Measurements from ENCODE around the gene TMC7. TPM values are rescaled to one million over a fixed set of nuclear protein-coding genes. Genes with fewer than 3 reads are reported as not detected.
"Not testable (repeated sequence)": the region's sequence is repeated elsewhere in the genome, so short reads cannot be mapped to it uniquely, and the experiment has no call there.

Gene TMC7
- total and polyA plus RNA-seq, 2 donors: 0.14 to 0.41 TPM

DNA sequence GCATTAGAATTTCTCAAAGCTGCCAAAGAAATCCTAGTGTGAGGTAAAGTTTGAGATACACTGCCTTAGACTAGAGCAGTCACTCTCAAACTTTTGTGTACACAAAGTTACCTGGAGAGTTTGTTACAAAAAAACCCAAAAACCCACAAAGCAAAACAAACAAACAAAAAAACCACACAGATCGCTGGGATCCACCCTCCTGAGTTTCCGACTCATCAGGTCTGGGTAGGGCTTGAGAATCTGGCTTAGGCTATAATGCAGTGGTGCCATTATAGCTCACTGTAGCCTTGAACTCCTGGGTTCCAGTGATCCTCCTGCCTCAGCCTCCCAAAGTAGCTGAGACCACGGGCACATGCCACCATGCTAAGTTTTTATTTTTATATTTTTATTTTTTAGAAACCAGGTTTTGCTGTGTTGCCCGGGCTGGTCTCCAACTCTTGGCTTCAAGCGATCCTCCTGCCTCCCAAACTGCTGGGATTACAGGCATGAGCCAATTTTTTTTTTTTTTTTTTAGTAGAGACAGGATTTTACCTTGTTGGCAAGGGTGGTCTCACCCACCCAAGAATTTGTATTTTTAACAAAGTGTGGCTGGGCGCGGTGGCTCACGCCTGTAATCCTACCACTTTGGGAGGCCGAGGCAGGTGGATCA is 35.2 kb upstream of the TMC7 start:
- 96% methylated on average over 9 of the region's 9 CpGs for WGBS
- H3K9me3 ChIP-seq (ENCODE audit: control insufficient read depth in 2 of 2, insufficient read depth in 1 of 2, low read length in 1 of 2): no peaks in the 10 kb centered on the region
- H3K36me3 ChIP-seq (ENCODE audit: control insufficient read depth in 2 of 2, insufficient read depth in 2 of 2, low read length in 1 of 2): no peaks in the 10 kb centered on the region
- DNase-seq (ENCODE audit: low read depth in 6 of 9, low spot score in 9 of 9): no peak
- no peak overlapping the region for H3K27ac ChIP-seq (ENCODE audit: low read depth in 1 of 2, low read length in 1 of 2)
- H3K4me1 ChIP-seq (ENCODE audit: control insufficient read depth in 2 of 2, insufficient read depth in 2 of 2, low read length in 2 of 2): peaks cover 10 to 15% of the 10 kb centered on the region in 2 donors
- no peaks in the 10 kb centered on the region for H3K27me3 ChIP-seq (ENCODE audit: control insufficient read depth in 2 of 2, insufficient read depth in 1 of 2, low read length in 1 of 2)
- no peak overlapping the region for H3K4me3 ChIP-seq (ENCODE audit: low read length in 2 of 2)

DNA sequence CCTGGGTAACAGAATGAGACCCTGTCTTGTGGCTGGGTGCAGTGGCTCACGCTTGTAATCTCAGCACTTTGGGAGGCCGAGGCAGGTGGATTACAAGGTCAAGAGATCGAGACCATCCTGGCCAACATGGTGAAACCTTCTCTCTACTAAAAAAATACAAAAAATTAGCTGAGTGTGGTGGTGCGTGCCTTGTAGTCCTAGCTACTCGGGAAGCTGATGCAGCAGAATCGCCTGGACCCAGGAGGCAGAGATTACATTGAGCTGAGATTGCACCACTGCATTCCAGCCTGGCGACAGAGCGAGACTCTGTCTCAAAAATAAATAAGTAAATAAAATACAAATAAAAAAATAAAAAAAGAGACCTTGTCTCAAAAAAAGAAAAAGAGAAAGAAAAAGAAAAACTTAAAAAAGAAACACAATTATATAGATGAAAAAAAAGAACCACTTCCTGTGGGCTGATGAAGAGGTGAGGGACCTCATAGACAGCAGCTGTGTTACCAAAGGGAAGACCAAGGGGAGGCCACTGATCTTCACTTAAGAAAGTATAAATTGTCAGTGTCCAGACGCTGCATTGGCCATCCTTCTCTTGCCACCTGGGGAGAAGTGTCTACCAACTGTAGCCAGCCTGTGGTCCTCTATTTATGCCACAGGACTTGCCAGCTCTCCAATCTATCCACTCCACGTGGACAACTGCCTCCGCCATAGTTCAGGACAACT is 33.1 kb upstream of the TMC7 start:
- 94% methylated on average over 11 of the region's 11 CpGs for WGBS
- Histone ChIP-seq H3K27ac (ENCODE audit: low read depth in 1 of 2, low read length in 1 of 2) (no peak overlapping the region), H3K27me3 (ENCODE audit: control insufficient read depth in 2 of 2, insufficient read depth in 1 of 2, low read length in 1 of 2) (no peaks in the 10 kb centered on the region), H3K36me3 (ENCODE audit: control insufficient read depth in 2 of 2, insufficient read depth in 2 of 2, low read length in 1 of 2) (no peaks in the 10 kb centered on the region), H3K9me3 (ENCODE audit: control insufficient read depth in 2 of 2, insufficient read depth in 1 of 2, low read length in 1 of 2) (no peaks in the 10 kb centered on the region), H3K4me3 (ENCODE audit: low read length in 2 of 2) (no peak overlapping the region), H3K4me1 (ENCODE audit: control insufficient read depth in 2 of 2, insufficient read depth in 2 of 2, low read length in 2 of 2) (peaks cover 13 to 15% of the 10 kb centered on the region in 2 donors)
- peak in 1 of 9 donors; percentile 43 for DNase-seq (ENCODE audit: low read depth in 6 of 9, low spot score in 9 of 9)

DNA sequence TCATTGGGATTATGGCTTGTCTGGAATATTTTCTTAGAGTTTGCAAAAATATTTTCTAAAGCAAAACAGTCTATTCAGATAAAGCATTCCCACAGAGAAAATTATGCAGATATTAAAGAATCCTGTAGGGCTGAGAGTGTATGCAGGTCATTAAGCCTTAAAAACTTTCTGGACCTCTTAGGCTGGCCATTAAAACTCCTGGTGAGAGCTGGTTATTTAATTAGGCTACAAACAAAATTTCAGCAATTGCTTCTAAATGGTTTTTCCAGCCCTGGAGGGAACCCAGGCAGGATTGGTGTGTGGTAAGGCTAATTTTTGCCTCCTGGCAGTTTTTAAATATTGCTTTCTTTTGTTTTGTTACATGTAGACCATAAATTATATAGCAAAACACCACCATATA is 30.2 kb upstream of the TMC7 start:
- H3K27me3 ChIP-seq (ENCODE audit: control insufficient read depth in 2 of 2, insufficient read depth in 1 of 2, low read length in 1 of 2): no peaks in the 10 kb centered on the region
- H3K4me3 ChIP-seq (ENCODE audit: low read length in 2 of 2): no peak overlapping the region
- H3K9me3 ChIP-seq (ENCODE audit: control insufficient read depth in 2 of 2, insufficient read depth in 1 of 2, low read length in 1 of 2): no peaks in the 10 kb centered on the region
- H3K36me3 ChIP-seq (ENCODE audit: control insufficient read depth in 2 of 2, insufficient read depth in 2 of 2, low read length in 1 of 2): no peaks in the 10 kb centered on the region
- peaks cover 16 to 17% of the 10 kb centered on the region in 2 donors for H3K4me1 ChIP-seq (ENCODE audit: control insufficient read depth in 2 of 2, insufficient read depth in 2 of 2, low read length in 2 of 2)
- DNase-seq (ENCODE audit: low read depth in 6 of 9, low spot score in 9 of 9): no peak
- H3K27ac ChIP-seq (ENCODE audit: low read depth in 1 of 2, low read length in 1 of 2): no peak overlapping the region

DNA sequence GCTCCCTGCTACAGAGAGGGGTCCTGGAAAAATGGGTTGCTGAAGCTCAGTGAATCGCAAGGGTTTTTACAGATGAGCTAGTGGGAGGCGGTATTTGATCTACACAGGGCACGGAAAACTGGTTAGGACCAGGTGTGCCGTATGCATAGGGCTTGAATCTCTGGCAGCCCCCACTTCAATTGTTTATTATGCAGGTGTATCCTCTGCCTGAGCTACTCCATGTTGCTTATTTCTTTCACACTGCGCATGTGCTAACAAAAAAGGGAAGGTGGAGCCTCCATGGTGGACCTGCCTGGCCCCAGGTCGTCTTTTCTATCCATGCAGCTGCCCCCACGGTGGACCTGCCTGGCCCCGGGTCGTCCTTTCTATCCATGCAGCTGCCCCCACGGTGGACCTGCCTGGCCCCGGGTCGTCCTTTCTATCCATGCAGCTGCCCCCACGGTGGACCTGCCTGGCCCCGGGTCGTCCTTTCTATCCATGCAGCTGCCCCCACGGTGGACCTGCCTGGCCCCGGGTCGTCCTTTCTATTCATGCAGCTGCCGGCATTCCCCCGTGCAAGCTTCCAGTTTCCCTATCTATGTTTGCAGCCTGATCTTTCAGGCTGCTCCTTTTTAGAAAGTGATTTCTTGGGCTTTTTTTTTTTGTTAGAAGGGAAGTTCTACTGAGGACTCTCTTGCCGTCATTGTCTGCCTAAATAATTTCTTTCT is 27.7 kb upstream of the TMC7 start:
- 17% methylated on average over 18 of the region's 21 CpGs for WGBS
- H3K4me1 ChIP-seq (ENCODE audit: control insufficient read depth in 2 of 2, insufficient read depth in 2 of 2, low read length in 2 of 2): peaks cover 8 to 13% of the 10 kb centered on the region in 2 donors
- peak overlapping the region; percentile 81 to 92 for H3K27ac ChIP-seq (ENCODE audit: low read depth in 1 of 2, low read length in 1 of 2)
- H3K27me3 ChIP-seq (ENCODE audit: control insufficient read depth in 2 of 2, insufficient read depth in 1 of 2, low read length in 1 of 2); H3K36me3 ChIP-seq (ENCODE audit: control insufficient read depth in 2 of 2, insufficient read depth in 2 of 2, low read length in 1 of 2); H3K9me3 ChIP-seq (ENCODE audit: control insufficient read depth in 2 of 2, insufficient read depth in 1 of 2, low read length in 1 of 2): not testable (repeated sequence)
- peak overlapping the region in 1 of 2 donors; percentile 46 for H3K4me3 ChIP-seq (ENCODE audit: low read length in 2 of 2)
- DNase-seq (ENCODE audit: low read depth in 6 of 9, low spot score in 9 of 9): peak in 7 of 9 donors; percentile 10 to 85 (median 69)

DNA sequence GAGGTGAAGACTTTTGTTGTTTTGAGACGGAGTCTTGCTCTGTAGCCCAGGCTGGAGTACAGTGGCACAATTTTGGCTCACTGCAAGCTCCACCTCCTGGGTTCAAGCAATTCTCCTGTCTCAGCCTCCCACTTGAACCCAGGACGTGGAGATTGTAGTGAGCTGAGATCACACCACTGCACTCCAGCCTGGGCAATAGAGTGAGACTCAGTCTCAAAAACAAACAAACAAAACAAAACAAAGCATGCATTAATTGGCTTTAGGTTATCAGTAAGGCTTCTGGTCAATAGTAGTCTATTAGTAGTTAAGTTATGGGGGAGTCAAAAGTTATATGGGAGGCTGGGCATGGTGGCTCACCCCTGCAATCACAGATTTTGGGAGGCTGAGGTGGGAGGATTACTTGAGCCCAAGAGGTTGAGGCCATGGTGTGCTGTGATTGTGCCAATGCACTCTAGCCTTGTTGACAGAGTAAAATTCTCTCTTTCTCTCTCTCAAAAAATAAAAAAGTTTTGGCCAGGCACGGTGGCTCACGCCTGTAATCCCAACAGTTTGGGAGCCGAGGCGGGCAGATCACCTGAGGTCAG is 27.0 kb upstream of the TMC7 start:
- H3K4me3 ChIP-seq (ENCODE audit: low read length in 2 of 2): peak overlapping the region in 1 of 2 donors; percentile 46
- WGBS: 91% methylated on average over 6 of the region's 6 CpGs
- not testable (repeated sequence) for H3K27me3 ChIP-seq (ENCODE audit: control insufficient read depth in 2 of 2, insufficient read depth in 1 of 2, low read length in 1 of 2); H3K36me3 ChIP-seq (ENCODE audit: control insufficient read depth in 2 of 2, insufficient read depth in 2 of 2, low read length in 1 of 2); H3K9me3 ChIP-seq (ENCODE audit: control insufficient read depth in 2 of 2, insufficient read depth in 1 of 2, low read length in 1 of 2); DNase-seq (ENCODE audit: low read depth in 6 of 9, low spot score in 9 of 9)
- H3K4me1 ChIP-seq (ENCODE audit: control insufficient read depth in 2 of 2, insufficient read depth in 2 of 2, low read length in 2 of 2): peaks cover 8 to 12% of the 10 kb centered on the region in 2 donors
- H3K27ac ChIP-seq (ENCODE audit: low read depth in 1 of 2, low read length in 1 of 2): peak overlapping the region in 1 of 2 donors; percentile 18

DNA sequence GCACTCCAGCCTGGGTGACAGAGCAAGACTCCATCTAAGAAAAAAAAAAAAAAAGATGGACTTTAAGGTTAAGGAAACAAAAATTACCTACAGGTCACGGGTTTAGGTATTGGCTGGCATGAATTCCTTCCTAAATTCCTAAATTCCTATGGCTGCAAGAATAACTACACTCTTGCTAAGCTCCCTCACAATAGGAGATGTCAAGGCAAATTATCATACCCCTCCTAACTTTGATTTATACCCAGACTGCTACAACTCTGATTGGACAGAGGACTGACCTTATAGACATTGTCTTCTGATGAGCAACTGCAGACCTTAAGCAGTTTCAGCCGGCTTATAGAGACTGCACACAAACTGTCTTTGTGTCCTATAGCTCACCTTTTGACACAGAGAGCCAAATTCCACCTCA is 25.1 kb upstream of the TMC7 start:
- Histone ChIP-seq H3K9me3 (ENCODE audit: control insufficient read depth in 2 of 2, insufficient read depth in 1 of 2, low read length in 1 of 2) (no peaks in the 10 kb centered on the region), H3K4me3 (ENCODE audit: low read length in 2 of 2) (no peak overlapping the region), H3K27me3 (ENCODE audit: control insufficient read depth in 2 of 2, insufficient read depth in 1 of 2, low read length in 1 of 2) (no peaks in the 10 kb centered on the region), H3K36me3 (ENCODE audit: control insufficient read depth in 2 of 2, insufficient read depth in 2 of 2, low read length in 1 of 2) (no peaks in the 10 kb centered on the region), H3K27ac (ENCODE audit: low read depth in 1 of 2, low read length in 1 of 2) (no peak overlapping the region), H3K4me1 (ENCODE audit: control insufficient read depth in 2 of 2, insufficient read depth in 2 of 2, low read length in 2 of 2) (peaks cover 9 to 12% of the 10 kb centered on the region in 2 donors)
- 96% methylated on average over 2 of the region's 2 CpGs for WGBS
- no peak for DNase-seq (ENCODE audit: low read depth in 6 of 9, low spot score in 9 of 9)

GRCh38 chr16:18959031-18959505 is 24.7 kb upstream of the TMC7 start:
- Histone ChIP-seq H3K4me3 (ENCODE audit: low read length in 2 of 2) (no peak overlapping the region), H3K9me3 (ENCODE audit: control insufficient read depth in 2 of 2, insufficient read depth in 1 of 2, low read length in 1 of 2) (no peaks in the 10 kb centered on the region), H3K27me3 (ENCODE audit: control insufficient read depth in 2 of 2, insufficient read depth in 1 of 2, low read length in 1 of 2) (no peaks in the 10 kb centered on the region), H3K36me3 (ENCODE audit: control insufficient read depth in 2 of 2, insufficient read depth in 2 of 2, low read length in 1 of 2) (no peaks in the 10 kb centered on the region), H3K4me1 (ENCODE audit: control insufficient read depth in 2 of 2, insufficient read depth in 2 of 2, low read length in 2 of 2) (peaks cover 9 to 12% of the 10 kb centered on the region in 2 donors), H3K27ac (ENCODE audit: low read depth in 1 of 2, low read length in 1 of 2) (no peak overlapping the region)
- WGBS: 90% methylated on average over 2 of the region's 2 CpGs
- peak in 1 of 9 donors; percentile 35 for DNase-seq (ENCODE audit: low read depth in 6 of 9, low spot score in 9 of 9)

DNA sequence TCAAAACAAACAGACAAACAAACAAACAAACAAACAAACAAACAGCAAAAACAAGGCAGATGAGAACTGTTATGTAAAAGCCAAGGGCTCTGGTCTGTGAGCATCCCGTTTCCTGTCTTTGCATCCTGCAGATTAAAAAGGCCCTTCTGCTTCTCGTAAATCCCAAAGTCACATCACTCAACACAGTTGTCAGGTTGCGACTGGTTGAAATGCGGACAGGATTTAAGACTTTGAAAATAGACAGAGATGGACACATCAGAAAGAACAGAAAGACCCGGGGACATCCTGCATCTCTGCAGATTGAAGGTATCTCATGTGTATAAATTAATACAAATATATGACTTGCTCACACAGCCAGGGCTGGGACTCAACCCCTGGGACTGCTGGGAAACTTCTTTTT is 18.2 kb upstream of the TMC7 start:
- no peaks in the 10 kb centered on the region for H3K27me3 ChIP-seq (ENCODE audit: control insufficient read depth in 2 of 2, insufficient read depth in 1 of 2, low read length in 1 of 2)
- H3K36me3 ChIP-seq (ENCODE audit: control insufficient read depth in 2 of 2, insufficient read depth in 2 of 2, low read length in 1 of 2): no peaks in the 10 kb centered on the region
- H3K9me3 ChIP-seq (ENCODE audit: control insufficient read depth in 2 of 2, insufficient read depth in 1 of 2, low read length in 1 of 2): no peaks in the 10 kb centered on the region
- no peak overlapping the region for H3K27ac ChIP-seq (ENCODE audit: low read depth in 1 of 2, low read length in 1 of 2)
- 94% methylated on average over 5 of the region's 5 CpGs for WGBS
- peaks cover 0 to 5% of the 10 kb centered on the region in 2 donors for H3K4me1 ChIP-seq (ENCODE audit: control insufficient read depth in 2 of 2, insufficient read depth in 2 of 2, low read length in 2 of 2)
- H3K4me3 ChIP-seq (ENCODE audit: low read length in 2 of 2): no peak overlapping the region
- DNase-seq (ENCODE audit: low read depth in 6 of 9, low spot score in 9 of 9): no peak

DNA sequence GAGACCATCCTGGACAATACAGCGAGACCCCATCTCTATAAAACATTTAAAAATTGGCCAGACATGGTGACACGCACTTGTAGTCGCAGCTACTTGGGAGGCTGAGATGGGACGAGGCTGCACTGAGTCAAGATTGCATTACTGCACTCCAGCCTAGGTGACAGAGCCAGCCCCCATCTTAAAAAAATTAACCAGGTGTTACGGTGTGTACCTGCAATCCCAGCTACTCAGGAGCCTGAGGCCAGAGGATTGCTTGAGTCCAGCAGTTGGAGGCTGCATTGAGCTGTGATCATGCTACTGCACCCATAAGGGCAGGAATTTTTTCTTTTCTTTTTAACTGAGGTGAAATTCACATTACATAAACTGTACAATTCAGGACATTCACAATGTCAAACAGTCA is 16.9 kb upstream of the TMC7 start:
- Histone ChIP-seq H3K36me3 (ENCODE audit: control insufficient read depth in 2 of 2, insufficient read depth in 2 of 2, low read length in 1 of 2) (no peaks in the 10 kb centered on the region), H3K4me3 (ENCODE audit: low read length in 2 of 2) (no peak overlapping the region), H3K27ac (ENCODE audit: low read depth in 1 of 2, low read length in 1 of 2) (no peak overlapping the region), H3K27me3 (ENCODE audit: control insufficient read depth in 2 of 2, insufficient read depth in 1 of 2, low read length in 1 of 2) (no peaks in the 10 kb centered on the region), H3K4me1 (ENCODE audit: control insufficient read depth in 2 of 2, insufficient read depth in 2 of 2, low read length in 2 of 2) (peaks cover 0 to 5% of the 10 kb centered on the region in 2 donors), H3K9me3 (ENCODE audit: control insufficient read depth in 2 of 2, insufficient read depth in 1 of 2, low read length in 1 of 2) (no peaks in the 10 kb centered on the region)
- 96% methylated on average over 5 of the region's 5 CpGs for WGBS
- no peak for DNase-seq (ENCODE audit: low read depth in 6 of 9, low spot score in 9 of 9)
